CD4-positive, alpha-beta T cell treated with Interleukin-15 for 1 hour (primary cell): ENCODE data around the gene LNPK.
"Not testable (repeated sequence)": the region's sequence is repeated elsewhere in the genome, so short reads cannot be mapped to it uniquely, and the experiment has no call there.

Experiments used
- DNase-seq: peaks from one replicate; pipeline ENCODE4 v3.0.0-alpha.2; 2020

The LNPK gene

GRCh38 chr2:175965773-175966172 is 36.3 kb downstream of the LNPK start:
- no peak for DNase-seq

GRCh38 chr2:175964195-175964594 is 37.9 kb downstream of the LNPK start:
- DNase-seq: no peak

GRCh38 chr2:175963171-175963570 is 38.9 kb downstream of the LNPK start:
- DNase-seq: not testable (repeated sequence)

GRCh38 chr2:175957845-175958244 is 44.2 kb downstream of the LNPK start:
- DNase-seq: no peak

GRCh38 chr2:175955136-175955535 is 46.9 kb downstream of the LNPK start:
- no peak for DNase-seq

- DNase-seq: no peak
These were observed 51.6 kb downstream of the LNPK start for GRCh38 chr2:175950512-175950911.

- no peak for DNase-seq
These were observed 53.9 kb downstream of the LNPK start for GRCh38 chr2:175948191-175948590.

GRCh38 chr2:175947073-175947472 is 55.0 kb downstream of the LNPK start:
- no peak for DNase-seq

GRCh38 chr2:175941699-175942098 is 60.4 kb downstream of the LNPK start:
- no peak for DNase-seq

GRCh38 chr2:175937216-175937615 is 64.9 kb downstream of the LNPK start:
- no peak for DNase-seq

- DNase-seq: no peak
These were observed 66.5 kb downstream of the LNPK start for GRCh38 chr2:175935289-175936181.

GRCh38 chr2:175932675-175933074 is 69.4 kb downstream of the LNPK start:
- DNase-seq: no peak

- DNase-seq: no peak
These were observed 70.3 kb downstream of the LNPK start for GRCh38 chr2:175931805-175932204.

GRCh38 chr2:175930504-175930903 is 71.6 kb downstream of the LNPK start:
- DNase-seq: no peak

- no peak for DNase-seq
These were observed 72.2 kb downstream of the LNPK start for GRCh38 chr2:175929850-175930249.

GRCh38 chr2:175926272-175926671 is 75.8 kb downstream of the LNPK start:
- DNase-seq: no peak

- DNase-seq: no peak
These were observed 79.9 kb downstream of the LNPK start for GRCh38 chr2:175922160-175922559.

GRCh38 chr2:175918935-175919334 is 83.1 kb downstream of the LNPK start:
- DNase-seq: no peak

GRCh38 chr2:175914846-175915245 is 87.2 kb downstream of the LNPK start:
- DNase-seq: no peak

- DNase-seq: not testable (repeated sequence)
These were observed 88.0 kb downstream of the LNPK start for GRCh38 chr2:175913849-175914743.

GRCh38 chr2:175913267-175913666 is 88.8 kb downstream of the LNPK start:
- DNase-seq: not testable (repeated sequence)

GRCh38 chr2:175904035-175904434 is 98.0 kb downstream of the LNPK start:
- DNase-seq: no peak

- no peak for DNase-seq
These were observed 98.6 kb downstream of the LNPK start for GRCh38 chr2:175903384-175903936.
